Peyer's patch (tissue), 4 donors: ENCODE data around the gene PPID.
"Not testable (repeated sequence)": the region's sequence is repeated elsewhere in the genome, so short reads cannot be mapped to it uniquely, and the experiment has no call there.

ENCODE experiments used
- CTCF ChIP-seq, 6 experiments: fragments of 450-650 bp in 4 of 6; fragments of 200-600 bp in 2 of 6; sonication (generic) in 1 of 6; IDR thresholded peaks; one replicate each; pipeline ENCODE4 v1.5.1; 2017 to 2019; ENCODE audit warnings: antibody characterized with exemption in 6 of 6, mild to moderate bottlenecking in 3 of 6, moderate library complexity in 1 of 6
- POLR2A ChIP-seq, 2 donors: fragments of 450-650 bp; IDR thresholded peaks; one replicate each; pipeline ENCODE4 v1.5.1; 2017; ENCODE audit warnings: antibody characterized with exemption in 2 of 2, mild to moderate bottlenecking in 2 of 2, moderate library complexity in 2 of 2

- TF ChIP-seq CTCF, POLR2A (IDR thresholded peaks at IDR 0.05): not testable (repeated sequence)
These were observed 23.3 kb upstream of the PPID start for GRCh38 chr4:158746537-158746936.
